T-helper 2 cell treated with Interferon-gamma antibody and Interleukin-4, amounts not matched to agents 5 μg/mL and 100 μg/mL, for 36 hours (primary cell): ENCODE data around the gene TTYH1.
A peak's percentile ranks its signal among the peaks of the same experiment; 100 is the strongest.
"Not testable (repeated sequence)": the region's sequence is repeated elsewhere in the genome, so short reads cannot be mapped to it uniquely, and the experiment has no call there.

Experiments
- DNase-seq: peaks from one replicate; pipeline ENCODE4 v3.0.0; 2021; ENCODE audit warnings: low spot score
- H3K27ac Mint-ChIP-seq: one replicate; pipeline ENCODE4 v1.8.0; 2021; ENCODE audit warnings: mild to moderate bottlenecking, mixed read lengths
- H3K27me3 Mint-ChIP-seq: one replicate; pipeline ENCODE4 v1.8.0; 2021; ENCODE audit warnings: low read depth, mixed read lengths
- H3K36me3 Mint-ChIP-seq: one replicate; pipeline ENCODE4 v1.8.0; 2021; ENCODE audit warnings: low read depth, mixed read lengths
- H3K4me1 Mint-ChIP-seq: one replicate; pipeline ENCODE4 v1.8.0; 2021; ENCODE audit warnings: low read depth, mixed read lengths
- H3K4me3 Mint-ChIP-seq: one replicate; pipeline ENCODE4 v1.8.0; 2022; ENCODE audit warnings: mild to moderate bottlenecking, moderate library complexity, mixed read lengths
- H3K9me3 Mint-ChIP-seq: one replicate; pipeline ENCODE4 v1.8.0; 2021; ENCODE audit warnings: mixed read lengths

Gene TTYH1

DNA sequence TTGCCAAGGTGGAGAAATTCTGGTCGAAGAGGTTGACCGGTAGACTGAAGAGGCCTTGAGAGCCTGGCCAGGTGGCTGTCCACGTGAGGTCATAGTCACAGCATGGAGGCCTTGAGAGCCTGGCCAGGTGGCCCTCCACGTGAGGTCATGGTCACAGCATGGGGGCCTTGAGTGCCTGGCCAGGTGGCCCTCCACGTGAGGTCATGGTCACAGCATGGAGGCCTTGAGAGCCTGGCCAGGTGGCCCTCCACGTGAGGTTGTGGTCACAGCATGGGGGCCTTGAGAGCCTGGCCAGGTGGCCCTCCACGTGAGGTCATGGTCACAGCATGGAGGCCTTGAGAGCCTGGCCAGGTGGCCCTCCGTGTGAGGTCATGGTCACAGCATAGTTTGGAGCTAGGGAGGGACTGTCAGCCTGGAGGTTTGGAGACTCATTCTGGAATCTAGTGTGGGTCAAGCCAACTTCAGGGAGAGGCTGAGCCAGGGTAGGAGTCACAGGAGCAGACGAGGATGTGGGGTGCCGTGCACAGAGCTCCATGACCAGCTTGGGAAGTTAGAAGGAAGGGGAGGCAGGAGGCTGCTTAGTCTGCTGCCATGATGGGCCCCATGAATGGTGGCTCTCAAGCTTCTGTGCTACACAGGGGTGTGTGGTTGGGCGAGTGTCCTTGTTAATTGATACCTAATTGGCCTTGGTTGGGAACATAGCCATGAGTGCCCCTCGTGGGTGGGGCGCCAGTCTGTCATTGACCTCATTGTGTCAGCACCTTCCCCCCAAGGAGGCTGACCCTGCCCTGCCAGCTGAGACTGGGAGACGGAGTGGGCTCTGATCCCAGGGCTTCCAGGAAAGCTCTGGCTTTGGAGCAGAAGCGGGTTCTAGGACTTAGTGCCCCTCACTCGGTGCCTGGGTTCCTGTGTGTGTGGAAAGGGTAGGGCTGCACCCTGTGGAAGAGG is 44.3 kb downstream of the TTYH1 start:
- DNase-seq = no peak
- Mint-ChIP-seq H3K9me3 (no peaks in the 10 kb centered on the region), H3K27me3 (no peaks in the 10 kb centered on the region), H3K36me3 (peaks cover 52% of the 10 kb centered on the region), H3K4me1 (peaks cover 9% of the 10 kb centered on the region), H3K27ac (no peak overlapping the region), H3K4me3 (no peak overlapping the region)

DNA sequence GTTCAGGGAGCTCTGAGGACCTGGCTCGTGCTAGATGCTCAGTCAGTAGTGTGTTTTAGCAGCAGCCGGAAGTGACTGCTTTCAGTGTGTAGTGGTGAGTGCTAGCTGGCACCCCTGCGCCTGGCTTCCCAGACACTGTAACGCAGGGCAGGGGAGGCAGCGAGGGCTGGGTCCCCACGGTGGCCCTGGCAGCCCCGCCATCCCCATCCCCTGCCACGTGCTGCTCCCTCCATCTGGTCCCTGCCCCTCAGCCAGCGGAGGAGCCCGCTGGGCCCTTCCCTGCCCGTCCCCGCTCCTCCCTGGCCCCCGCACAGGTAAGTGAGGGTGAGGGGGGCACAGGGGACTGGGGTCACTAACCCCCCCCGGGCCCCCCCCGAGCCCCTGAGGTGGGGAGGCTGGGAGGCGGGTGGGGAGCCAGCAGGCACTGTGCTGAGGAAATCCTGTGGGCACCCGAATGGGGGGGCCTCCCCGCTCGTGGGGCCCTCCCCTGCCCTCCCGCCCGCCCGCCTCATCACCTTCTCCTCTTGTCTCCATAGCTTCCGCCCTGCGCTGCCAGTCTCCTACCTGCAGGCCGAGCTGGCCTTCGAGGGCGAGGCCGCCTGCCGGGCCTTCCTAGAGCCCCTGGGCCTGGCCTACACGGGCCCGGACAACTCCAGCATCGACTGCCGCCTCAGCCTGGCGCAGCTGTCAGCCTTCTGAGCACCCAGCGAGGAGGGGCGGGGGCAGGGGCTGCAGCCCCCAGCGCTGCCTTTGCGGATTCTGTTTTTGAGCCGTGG is 45.2 kb downstream of the TTYH1 start:
- Mint-ChIP-seq H3K9me3 (no peaks in the 10 kb centered on the region), H3K27me3 (peaks cover 3% of the 10 kb centered on the region), H3K36me3 (peaks cover 45% of the 10 kb centered on the region), H3K4me3 (no peak overlapping the region), H3K27ac (peak overlapping the region; percentile 36), H3K4me1 (peaks cover 11% of the 10 kb centered on the region)
- no peak for DNase-seq

DNA sequence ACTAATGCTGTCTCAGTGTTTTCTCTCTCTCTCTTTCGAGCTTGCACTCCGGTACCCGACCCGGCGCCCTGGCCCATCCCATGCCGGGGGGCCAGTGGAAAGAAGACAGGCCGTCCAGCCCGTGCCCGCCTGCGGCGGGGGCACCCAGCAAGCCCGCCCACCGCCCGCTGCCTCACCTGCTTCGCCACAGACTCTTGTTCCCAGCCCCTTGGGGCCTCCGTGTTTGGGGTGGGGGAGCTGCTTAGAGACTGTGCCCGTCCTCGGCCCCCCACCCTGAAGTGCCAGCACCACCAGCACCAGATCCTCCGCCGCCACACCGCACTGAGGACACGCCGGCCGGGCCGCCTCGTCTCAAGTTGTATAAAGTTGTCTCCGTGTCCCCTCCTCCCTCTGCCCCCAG is 45.9 kb downstream of the TTYH1 start:
- Mint-ChIP-seq H3K27me3 (peaks cover 8% of the 10 kb centered on the region), H3K27ac (peak overlapping the region; percentile 79), H3K4me3 (peak overlapping the region; percentile 49), H3K4me1 (peaks cover 11% of the 10 kb centered on the region), H3K36me3 (peaks cover 39% of the 10 kb centered on the region), H3K9me3 (no peaks in the 10 kb centered on the region)
- no peak for DNase-seq

DNA sequence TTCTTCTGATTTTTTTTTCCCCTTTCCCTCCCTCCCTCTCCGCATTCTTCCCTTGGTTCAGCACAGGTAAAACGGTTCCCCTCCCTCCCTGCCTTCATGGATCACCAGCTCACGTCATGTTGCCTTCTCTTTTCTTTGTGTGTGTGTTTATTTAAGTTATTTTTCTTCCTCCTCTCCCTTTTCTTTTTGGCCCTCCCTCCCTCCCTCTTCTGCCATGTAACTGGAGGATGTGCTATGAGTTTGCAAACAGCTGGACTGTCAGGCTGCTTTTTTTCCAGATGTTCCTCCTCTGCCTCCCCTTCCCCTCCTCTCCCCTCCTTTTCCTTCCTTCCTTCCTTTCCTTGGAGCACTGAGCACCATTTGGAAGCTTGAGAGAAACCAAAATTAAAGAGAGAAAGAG is 46.3 kb downstream of the TTYH1 start:
- no peaks in the 10 kb centered on the region for H3K9me3 Mint-ChIP-seq
- H3K4me1 Mint-ChIP-seq = peaks cover 11% of the 10 kb centered on the region
- H3K27me3 Mint-ChIP-seq = peaks cover 12% of the 10 kb centered on the region
- peak overlapping the region; percentile 79 for H3K27ac Mint-ChIP-seq
- H3K4me3 Mint-ChIP-seq = peak overlapping the region; percentile 49
- no peak for DNase-seq
- peaks cover 37% of the 10 kb centered on the region for H3K36me3 Mint-ChIP-seq

DNA sequence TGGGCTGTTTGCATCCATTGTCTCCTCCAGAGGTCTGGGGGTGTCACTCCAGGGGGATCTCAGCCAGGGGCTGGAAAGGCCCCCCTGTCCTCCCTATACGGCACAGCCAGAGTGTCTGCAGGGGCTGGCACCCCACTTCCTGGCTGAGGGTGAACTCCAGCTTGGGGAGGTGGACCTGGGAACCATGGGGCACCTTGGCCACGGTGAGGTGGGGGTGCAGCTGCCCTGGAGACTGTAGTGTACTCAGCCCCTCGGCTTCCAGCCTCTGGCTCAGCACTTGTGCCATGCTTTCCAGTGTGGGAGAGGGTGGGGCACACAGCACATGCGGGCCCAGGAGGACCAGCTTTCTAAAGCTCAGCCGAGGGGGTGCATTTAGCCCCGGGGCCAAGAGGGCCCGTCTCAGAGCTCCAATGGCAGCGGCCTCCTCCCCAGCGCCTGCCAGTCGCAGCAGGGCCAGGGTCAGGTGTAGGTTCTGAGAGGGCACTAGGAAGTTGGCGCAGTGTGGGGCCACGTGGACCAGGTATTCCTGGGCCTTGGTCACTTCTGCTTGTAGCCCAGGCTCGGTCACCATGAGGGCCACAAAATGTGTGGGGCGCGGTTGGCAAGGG is 46.9 kb downstream of the TTYH1 start:
- Mint-ChIP-seq H3K27ac (peak overlapping the region; percentile 79), H3K36me3 (peaks cover 37% of the 10 kb centered on the region), H3K4me3 (peak overlapping the region; percentile 49), H3K9me3 (no peaks in the 10 kb centered on the region), H3K27me3 (peaks cover 14% of the 10 kb centered on the region), H3K4me1 (peaks cover 11% of the 10 kb centered on the region)
- DNase-seq = no peak

GRCh38 chr19:54462655-54463530 is 47.6 kb downstream of the TTYH1 start:
- peaks cover 11% of the 10 kb centered on the region for H3K4me1 Mint-ChIP-seq
- peak; percentile 68 for DNase-seq
- peak overlapping the region; percentile 93 for H3K27ac Mint-ChIP-seq
- no peaks in the 10 kb centered on the region for H3K9me3 Mint-ChIP-seq
- peak overlapping the region; percentile 69 for H3K4me3 Mint-ChIP-seq
- peaks cover 18% of the 10 kb centered on the region for H3K27me3 Mint-ChIP-seq
- peaks cover 33% of the 10 kb centered on the region for H3K36me3 Mint-ChIP-seq

DNA sequence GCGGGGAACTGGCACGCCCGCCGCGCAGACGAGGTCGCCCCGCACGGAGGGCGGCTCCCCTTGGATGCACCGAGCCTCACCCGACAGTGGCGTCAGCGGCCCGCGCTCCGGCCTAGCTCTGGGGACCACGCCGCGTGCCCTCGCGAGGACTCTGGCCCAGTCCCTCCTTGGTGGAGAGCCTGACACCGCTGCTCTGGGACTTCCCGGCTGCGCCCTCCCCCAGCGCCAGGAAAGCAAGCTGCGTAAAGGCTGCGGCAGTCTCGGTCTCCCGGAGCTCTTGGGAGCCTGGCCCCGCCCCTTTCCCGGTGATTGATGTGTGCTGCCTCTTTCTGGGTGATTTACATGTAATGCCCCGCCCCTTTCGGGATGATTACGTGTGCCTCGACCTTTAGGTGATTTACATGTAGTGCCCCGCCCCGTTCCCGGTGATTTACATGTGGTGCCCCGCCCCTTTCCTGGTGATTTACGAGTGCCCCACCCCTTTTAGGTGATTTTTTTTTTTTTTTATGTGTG is 48.3 kb downstream of the TTYH1 start, which contains the start of gene LENG9:
TSS of gene LENG9 (minus strand) at position 248 of the 513 bp plus-strand sequence. CDS start 252 bp downstream, outside the sequence.
- Mint-ChIP-seq H3K36me3 (peaks cover 26% of the 10 kb centered on the region), H3K9me3 (no peaks in the 10 kb centered on the region), H3K27ac (peak within 1 kb of the TSS; percentile 93), H3K4me1 (peaks cover 11% of the 10 kb centered on the region), H3K27me3 (peaks cover 25% of the 10 kb centered on the region), H3K4me3 (peak within 1 kb of the TSS; percentile 86)
- peak; percentile 97 for DNase-seq

GRCh38 chr19:54464044-54464629 is 48.9 kb downstream of the TTYH1 start:
- Mint-ChIP-seq H3K9me3 (no peaks in the 10 kb centered on the region), H3K4me1 (peaks cover 11% of the 10 kb centered on the region), H3K4me3 (peak overlapping the region; percentile 86), H3K27ac (peak overlapping the region; percentile 93), H3K36me3 (peaks cover 21% of the 10 kb centered on the region), H3K27me3 (peaks cover 30% of the 10 kb centered on the region)
- peak; percentile 88 for DNase-seq

DNA sequence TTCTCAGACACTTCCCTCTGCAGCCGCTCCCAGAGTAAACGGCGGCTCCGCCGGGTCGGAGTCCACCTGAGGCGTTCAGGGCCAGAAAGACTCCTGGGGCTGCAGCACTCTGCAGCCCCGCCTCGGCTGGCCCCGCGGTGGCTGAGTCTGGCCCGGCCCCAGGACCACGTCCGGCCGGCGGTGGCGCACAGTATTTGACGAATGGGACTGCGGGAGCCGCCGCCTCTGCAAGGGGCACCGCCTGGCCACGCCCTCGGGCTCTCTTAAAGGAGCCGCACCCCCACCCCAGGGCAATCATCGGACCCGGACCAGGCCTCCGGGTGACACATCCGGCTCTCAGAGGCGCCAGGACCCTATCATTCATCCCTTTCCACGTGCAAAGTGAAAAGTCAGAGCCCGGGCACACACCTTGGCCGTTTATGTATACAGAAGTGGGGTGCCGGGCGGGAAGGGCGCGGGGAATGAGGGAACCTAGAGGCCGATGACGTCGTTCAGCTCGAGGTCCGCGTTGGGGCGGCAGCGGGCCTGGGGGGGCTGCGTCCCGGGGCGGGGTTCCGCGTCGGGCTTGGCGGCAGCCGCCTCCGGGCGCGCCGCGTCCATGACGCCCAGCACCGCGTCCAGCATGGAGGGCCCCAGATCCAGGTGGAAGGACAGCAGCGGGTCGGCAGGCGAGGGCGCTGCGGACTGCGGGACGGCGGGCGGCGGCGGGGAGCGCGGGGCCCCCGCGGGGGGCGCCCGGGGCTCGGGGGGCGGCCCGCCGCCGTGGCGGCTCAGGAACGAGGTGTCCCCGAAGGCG is 49.6 kb downstream of the TTYH1 start:
- H3K36me3 Mint-ChIP-seq = peaks cover 16% of the 10 kb centered on the region
- H3K4me1 Mint-ChIP-seq = peaks cover 11% of the 10 kb centered on the region
- H3K27ac Mint-ChIP-seq = peak overlapping the region; percentile 93
- peaks cover 36% of the 10 kb centered on the region for H3K27me3 Mint-ChIP-seq
- H3K9me3 Mint-ChIP-seq = no peaks in the 10 kb centered on the region
- DNase-seq = peak; percentile 90
- peak overlapping the region; percentile 86 for H3K4me3 Mint-ChIP-seq

- peaks cover 44% of the 10 kb centered on the region for H3K27me3 Mint-ChIP-seq
- peak overlapping the region; percentile 58 for H3K4me3 Mint-ChIP-seq
- no peaks in the 10 kb centered on the region for H3K9me3 Mint-ChIP-seq
- peaks cover 13% of the 10 kb centered on the region for H3K36me3 Mint-ChIP-seq
- H3K4me1 Mint-ChIP-seq = peaks cover 11% of the 10 kb centered on the region
- no peak for DNase-seq
- no peak overlapping the region for H3K27ac Mint-ChIP-seq
Measured at GRCh38 chr19:54465426-54466109, 50.3 kb downstream of the TTYH1 start.

DNA sequence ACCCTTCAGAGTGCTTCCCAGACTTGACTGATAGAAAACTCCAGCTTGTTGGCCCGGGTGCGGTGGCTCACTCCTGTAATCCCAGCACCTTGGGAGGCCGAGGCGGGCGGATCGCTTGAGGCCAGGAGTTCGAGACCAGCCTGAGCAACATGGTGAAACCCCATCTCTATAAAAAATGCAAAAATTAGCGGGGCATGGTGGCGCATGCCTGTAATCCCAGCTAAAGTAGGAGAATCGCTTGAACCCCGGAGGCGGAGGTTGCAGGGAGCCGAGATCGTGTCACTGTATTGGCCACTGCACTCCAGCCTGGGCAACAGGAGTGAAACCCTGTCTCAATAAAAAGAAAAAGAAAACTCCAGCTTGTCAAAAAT is 50.8 kb downstream of the TTYH1 start:
- Mint-ChIP-seq H3K4me1 (peaks cover 11% of the 10 kb centered on the region), H3K27me3 (peaks cover 48% of the 10 kb centered on the region), H3K36me3 (peaks cover 13% of the 10 kb centered on the region), H3K4me3 (peak overlapping the region; percentile 58)
- not testable (repeated sequence) for H3K9me3 Mint-ChIP-seq, DNase-seq, H3K27ac Mint-ChIP-seq
